Thyroid gland (tissue), 4 donors: ENCODE measurements around the gene CTNNBL1.
"Not testable (repeated sequence)": the region's sequence is repeated elsewhere in the genome, so short reads cannot be mapped to it uniquely, and the experiment has no call there.

Experiments
- CTCF ChIP-seq, 6 experiments: fragments of 200-600 bp in 3 of 6; fragments of 450-650 bp in 3 of 6; sonication (generic) in 3 of 6; IDR thresholded peaks; one replicate each; pipeline ENCODE4 v1.5.1; 2016 to 2019; ENCODE audit warnings: antibody characterized with exemption in 6 of 6, mild to moderate bottlenecking in 2 of 6, inconsistent platforms in 1 of 6, moderate library complexity in 1 of 6
- POLR2A ChIP-seq, 2 donors: fragments of 450-650 bp; IDR thresholded peaks; one replicate each; pipeline ENCODE4 v1.6.1; 2017; ENCODE audit warnings: antibody characterized with exemption in 2 of 2, mild to moderate bottlenecking in 2 of 2, moderate library complexity in 1 of 2

GRCh38 chr20:37701676-37702075, 7.8 kb downstream of the CTNNBL1 start:
- TF ChIP-seq POLR2A, CTCF (IDR thresholded peaks at IDR 0.05): not testable (repeated sequence)
